ENCODE measurements around the gene ERFL.

The ERFL gene

GRCh38 chr19:41907994-41908615 lies 20.1 kb downstream of the ERFL start:
- no peak overlapping the region for H3K27ac ChIP-seq (ENCODE audit: low read depth, low read length)
- H3K9me3 ChIP-seq (ENCODE audit: control insufficient read depth in 5 of 5, low read length in 5 of 5): no peaks in the 10 kb centered on the region
- H3K27me3 ChIP-seq (ENCODE audit: control insufficient read depth in 5 of 5, insufficient read depth in 4 of 5, low read length in 5 of 5): peaks cover 11 to 21% (median 19%) of the 10 kb centered on the region in 5 donors
- no peak overlapping the region for H3K9ac ChIP-seq (ENCODE audit: low read length in 5 of 5)
- no peaks in the 10 kb centered on the region for H3K4me1 ChIP-seq (ENCODE audit: control insufficient read depth in 5 of 5, insufficient read depth in 5 of 5, low read length in 5 of 5)
- H3K36me3 ChIP-seq (ENCODE audit: control insufficient read depth in 5 of 5, insufficient read depth in 5 of 5, low read length in 5 of 5): peaks cover 0 to 44% (median 41%) of the 10 kb centered on the region in 5 donors
- no peak overlapping the region for H3K4me3 ChIP-seq (ENCODE audit: low read depth in 1 of 5, low read length in 5 of 5)

GRCh38 chr19:41906916-41907680 lies 21.2 kb downstream of the ERFL start:
- peaks cover 0 to 54% (median 51%) of the 10 kb centered on the region in 5 donors for H3K36me3 ChIP-seq (ENCODE audit: control insufficient read depth in 5 of 5, insufficient read depth in 5 of 5, low read length in 5 of 5)
- no peaks in the 10 kb centered on the region for H3K9me3 ChIP-seq (ENCODE audit: control insufficient read depth in 5 of 5, low read length in 5 of 5)
- peaks cover 6 to 17% (median 14%) of the 10 kb centered on the region in 5 donors for H3K27me3 ChIP-seq (ENCODE audit: control insufficient read depth in 5 of 5, insufficient read depth in 4 of 5, low read length in 5 of 5)
- H3K4me3 ChIP-seq (ENCODE audit: low read depth in 1 of 5, low read length in 5 of 5): no peak overlapping the region
- no peak overlapping the region for H3K27ac ChIP-seq (ENCODE audit: low read depth, low read length)
- no peak overlapping the region for H3K9ac ChIP-seq (ENCODE audit: low read length in 5 of 5)
- no peaks in the 10 kb centered on the region for H3K4me1 ChIP-seq (ENCODE audit: control insufficient read depth in 5 of 5, insufficient read depth in 5 of 5, low read length in 5 of 5)

GRCh38 chr19:41906271-41906670 lies 22.0 kb downstream of the ERFL start:
- no peak overlapping the region for H3K4me3 ChIP-seq (ENCODE audit: low read depth in 1 of 5, low read length in 5 of 5)
- no peaks in the 10 kb centered on the region for H3K9me3 ChIP-seq (ENCODE audit: control insufficient read depth in 5 of 5, low read length in 5 of 5)
- H3K27me3 ChIP-seq (ENCODE audit: control insufficient read depth in 5 of 5, insufficient read depth in 4 of 5, low read length in 5 of 5): peaks cover 0 to 9% (median 5%) of the 10 kb centered on the region in 5 donors
- peaks cover 0 to 62% (median 59%) of the 10 kb centered on the region in 5 donors for H3K36me3 ChIP-seq (ENCODE audit: control insufficient read depth in 5 of 5, insufficient read depth in 5 of 5, low read length in 5 of 5)
- H3K27ac ChIP-seq (ENCODE audit: low read depth, low read length): no peak overlapping the region
- no peaks in the 10 kb centered on the region for H3K4me1 ChIP-seq (ENCODE audit: control insufficient read depth in 5 of 5, insufficient read depth in 5 of 5, low read length in 5 of 5)
- H3K9ac ChIP-seq (ENCODE audit: low read length in 5 of 5): no peak overlapping the region

GRCh38 chr19:41905273-41906002 lies 22.8 kb downstream of the ERFL start:
- Histone ChIP-seq H3K36me3 (ENCODE audit: control insufficient read depth in 5 of 5, insufficient read depth in 5 of 5, low read length in 5 of 5) (peaks cover 0 to 69% (median 62%) of the 10 kb centered on the region in 5 donors), H3K4me1 (ENCODE audit: control insufficient read depth in 5 of 5, insufficient read depth in 5 of 5, low read length in 5 of 5) (no peaks in the 10 kb centered on the region), H3K9me3 (ENCODE audit: control insufficient read depth in 5 of 5, low read length in 5 of 5) (no peaks in the 10 kb centered on the region), H3K27me3 (ENCODE audit: control insufficient read depth in 5 of 5, insufficient read depth in 4 of 5, low read length in 5 of 5) (peaks cover 0 to 3% (median 0%) of the 10 kb centered on the region in 5 donors), H3K27ac (ENCODE audit: low read depth, low read length) (no peak overlapping the region), H3K9ac (ENCODE audit: low read length in 5 of 5) (no peak overlapping the region), H3K4me3 (ENCODE audit: low read depth in 1 of 5, low read length in 5 of 5) (no peak overlapping the region)

- Histone ChIP-seq H3K36me3 (ENCODE audit: control insufficient read depth in 5 of 5, insufficient read depth in 5 of 5, low read length in 5 of 5) (peaks cover 3 to 78% (median 69%) of the 10 kb centered on the region in 5 donors), H3K27me3 (ENCODE audit: control insufficient read depth in 5 of 5, insufficient read depth in 4 of 5, low read length in 5 of 5) (no peaks in the 10 kb centered on the region), H3K4me1 (ENCODE audit: control insufficient read depth in 5 of 5, insufficient read depth in 5 of 5, low read length in 5 of 5) (no peaks in the 10 kb centered on the region), H3K4me3 (ENCODE audit: low read depth in 1 of 5, low read length in 5 of 5) (no peak overlapping the region), H3K9me3 (ENCODE audit: control insufficient read depth in 5 of 5, low read length in 5 of 5) (no peaks in the 10 kb centered on the region), H3K27ac (ENCODE audit: low read depth, low read length) (no peak overlapping the region), H3K9ac (ENCODE audit: low read length in 5 of 5) (no peak overlapping the region)
These were observed 24.0 kb downstream of the ERFL start for GRCh38 chr19:41904118-41904870.

- Histone ChIP-seq H3K4me1 (ENCODE audit: control insufficient read depth in 5 of 5, insufficient read depth in 5 of 5, low read length in 5 of 5) (no peaks in the 10 kb centered on the region), H3K9ac (ENCODE audit: low read length in 5 of 5) (no peak overlapping the region), H3K4me3 (ENCODE audit: low read depth in 1 of 5, low read length in 5 of 5) (no peak overlapping the region), H3K27ac (ENCODE audit: low read depth, low read length) (no peak overlapping the region), H3K27me3 (ENCODE audit: control insufficient read depth in 5 of 5, insufficient read depth in 4 of 5, low read length in 5 of 5) (no peaks in the 10 kb centered on the region), H3K9me3 (ENCODE audit: control insufficient read depth in 5 of 5, low read length in 5 of 5) (no peaks in the 10 kb centered on the region), H3K36me3 (ENCODE audit: control insufficient read depth in 5 of 5, insufficient read depth in 5 of 5, low read length in 5 of 5) (peaks cover 3 to 87% (median 76%) of the 10 kb centered on the region in 5 donors)
These were observed 24.9 kb downstream of the ERFL start for GRCh38 chr19:41903193-41903953.

- Histone ChIP-seq H3K9me3 (ENCODE audit: control insufficient read depth in 5 of 5, low read length in 5 of 5) (no peaks in the 10 kb centered on the region), H3K4me1 (ENCODE audit: control insufficient read depth in 5 of 5, insufficient read depth in 5 of 5, low read length in 5 of 5) (peaks cover 0 to 3% (median 0%) of the 10 kb centered on the region in 5 donors), H3K36me3 (ENCODE audit: control insufficient read depth in 5 of 5, insufficient read depth in 5 of 5, low read length in 5 of 5) (peaks cover 3 to 95% (median 84%) of the 10 kb centered on the region in 5 donors), H3K9ac (ENCODE audit: low read length in 5 of 5) (no peak overlapping the region), H3K27me3 (ENCODE audit: control insufficient read depth in 5 of 5, insufficient read depth in 4 of 5, low read length in 5 of 5) (no peaks in the 10 kb centered on the region), H3K27ac (ENCODE audit: low read depth, low read length) (no peak overlapping the region), H3K4me3 (ENCODE audit: low read depth in 1 of 5, low read length in 5 of 5) (no peak overlapping the region)
These were observed 25.7 kb downstream of the ERFL start for GRCh38 chr19:41902594-41902993.

- H3K27ac ChIP-seq (ENCODE audit: low read depth, low read length): no peak overlapping the region
- peaks cover 0 to 3% (median 0%) of the 10 kb centered on the region in 5 donors for H3K4me1 ChIP-seq (ENCODE audit: control insufficient read depth in 5 of 5, insufficient read depth in 5 of 5, low read length in 5 of 5)
- H3K27me3 ChIP-seq (ENCODE audit: control insufficient read depth in 5 of 5, insufficient read depth in 4 of 5, low read length in 5 of 5): no peaks in the 10 kb centered on the region
- H3K9me3 ChIP-seq (ENCODE audit: control insufficient read depth in 5 of 5, low read length in 5 of 5): no peaks in the 10 kb centered on the region
- H3K36me3 ChIP-seq (ENCODE audit: control insufficient read depth in 5 of 5, insufficient read depth in 5 of 5, low read length in 5 of 5): peaks cover 3 to 94% (median 82%) of the 10 kb centered on the region in 5 donors
- no peak overlapping the region for H3K9ac ChIP-seq (ENCODE audit: low read length in 5 of 5)
- no peak overlapping the region for H3K4me3 ChIP-seq (ENCODE audit: low read depth in 1 of 5, low read length in 5 of 5)
These were observed 26.4 kb downstream of the ERFL start for GRCh38 chr19:41901707-41902360.

- Histone ChIP-seq H3K36me3 (ENCODE audit: control insufficient read depth in 5 of 5, insufficient read depth in 5 of 5, low read length in 5 of 5) (peaks cover 3 to 88% (median 73%) of the 10 kb centered on the region in 5 donors), H3K4me1 (ENCODE audit: control insufficient read depth in 5 of 5, insufficient read depth in 5 of 5, low read length in 5 of 5) (peaks cover 0 to 3% (median 0%) of the 10 kb centered on the region in 5 donors)
These were observed 30.0 kb downstream of the ERFL start for GRCh38 chr19:41898235-41898634.

More at GRCh38 chr19:41898235-41898634, 30.0 kb downstream of the ERFL start:
- Histone ChIP-seq H3K27me3 (ENCODE audit: control insufficient read depth in 5 of 5, insufficient read depth in 4 of 5, low read length in 5 of 5) (no peaks in the 10 kb centered on the region), H3K9ac (ENCODE audit: low read length in 5 of 5) (peak overlapping the region in 1 of 5 donors; percentile 13), H3K27ac (ENCODE audit: low read depth, low read length) (no peak overlapping the region), H3K4me3 (ENCODE audit: low read depth in 1 of 5, low read length in 5 of 5) (no peak overlapping the region), H3K9me3 (ENCODE audit: control insufficient read depth in 5 of 5, low read length in 5 of 5) (no peaks in the 10 kb centered on the region)
